ENCODE measurements around the gene SBF1. TPM values are rescaled to one million over a fixed set of nuclear protein-coding genes. Genes with fewer than 3 reads are reported as not detected.

The SBF1 gene
- polyA plus RNA-seq, 1 of the 3 experiments (the other 2 are of a cell fraction): 29.1 TPM

GRCh38 chr22:50490531-50491308 is 15.9 kb upstream of the SBF1 start:
- H3K27me3 ChIP-seq (ENCODE audit: insufficient read depth): no peaks in the 10 kb centered on the region
- DNase-seq: no peak
- no peaks in the 10 kb centered on the region for H3F3A ChIP-seq (replicated peaks; ENCODE audit: insufficient read depth)
- H3K9ac ChIP-seq: no peak overlapping the region
- H2AFZ ChIP-seq (ENCODE audit: low read depth): no peak overlapping the region
- ChIA-PET POLR2A (no interaction called here), CTCF (no interaction called here)
- H3K9me3 ChIP-seq: no peaks in the 10 kb centered on the region
- no peaks in the 10 kb centered on the region for H3K9me2 ChIP-seq
- no peak overlapping the region for H3K4me2 ChIP-seq
- TF ChIP-seq PBX3 (IDR thresholded peaks at IDR 0.05): no peak
- TF ChIP-seq NFIC (IDR thresholded peaks at IDR 0.05; ENCODE audit: borderline replicate concordance): no peak
- TF ChIP-seq POLR2AphosphoS5 (IDR thresholded peaks at IDR 0.05; ENCODE audit: low read depth, low read length): no peak
- TF ChIP-seq EP300 (IDR thresholded peaks at IDR 0.05; ENCODE audit: borderline replicate concordance in 1 of 2, low read depth in 1 of 2, low read length in 1 of 2): no peak
- TF ChIP-seq TEAD4 (IDR thresholded peaks at IDR 0.05; ENCODE audit: borderline replicate concordance, insufficient read depth): no peak
- TF ChIP-seq REST (IDR thresholded peaks at IDR 0.05; ENCODE audit: low read depth, low read length): no peak
- no peak for TF ChIP-seq TAF1 (IDR thresholded peaks at IDR 0.05; ENCODE audit: borderline replicate concordance, low read depth, low read length)
- no peak for TF ChIP-seq IRF3 (IDR thresholded peaks at IDR 0.05; ENCODE audit: low read depth, low read length)
- TF ChIP-seq RFX5 (IDR thresholded peaks at IDR 0.05; ENCODE audit: low read length): no peak
- TF ChIP-seq RXRA (IDR thresholded peaks at IDR 0.05; ENCODE audit: borderline replicate concordance, low read depth): no peak
- no peak for TF ChIP-seq GATA2 (CRISPR knock-in tag; IDR thresholded peaks at IDR 0.05)
- no peak for TF ChIP-seq TCF12 (IDR thresholded peaks at IDR 0.05)
- TF ChIP-seq ZBTB33 (IDR thresholded peaks at IDR 0.05; ENCODE audit: borderline replicate concordance, low read depth): no peak
- no peak for TF ChIP-seq USF2 (IDR thresholded peaks at IDR 0.05; ENCODE audit: borderline replicate concordance, low read depth, low read length)
- no peak for TF ChIP-seq MEF2A (IDR thresholded peaks at IDR 0.05; ENCODE audit: borderline replicate concordance, low read depth)
- TF ChIP-seq MXI1 (IDR thresholded peaks at IDR 0.05; ENCODE audit: low read depth, low read length): no peak
- TF ChIP-seq GABPA (IDR thresholded peaks at IDR 0.05; ENCODE audit: low read depth): no peak
- peaks cover 0 to 1% of the 10 kb centered on the region in 2 experiments; a peak in 1 of 4 replicates for H3K4me1 ChIP-seq (ENCODE audit: control insufficient read depth in 1 of 2, insufficient read depth in 2 of 2, low read depth in 1 of 2, low read length in 1 of 2)
- no peaks in the 10 kb centered on the region for H3K79me2 ChIP-seq (ENCODE audit: insufficient read depth)
- H3K36me3 ChIP-seq (replicated peaks in 1 of 2; ENCODE audit: control insufficient read depth in 1 of 2, insufficient read depth in 2 of 2, low read length in 1 of 2): no peaks in the 10 kb centered on the region
- no peak overlapping the region for H3K27ac ChIP-seq (ENCODE audit: low read depth in 2 of 2, low read length in 1 of 2)
- H3K4me3 ChIP-seq (ENCODE audit: low read depth in 2 of 2, low read length in 1 of 2): no peak overlapping the region
- H4K20me1 ChIP-seq (ENCODE audit: insufficient read depth): no peaks in the 10 kb centered on the region
- 76% methylated on average over 24 of the region's 27 CpGs for WGBS (ENCODE audit: low lambda C conversion rate)

Measured in SK-N-SH (cell line).